PFSK-1 (cell line): ENCODE results near the gene FAM228A.

Source experiments
- FOXP2 ChIP-seq: optimal IDR thresholded peaks from 2 replicates; pipeline ENCODE3; 2011; ENCODE audit warnings: borderline replicate concordance, control low read depth, inconsistent platforms; ENCODE audit not compliant: insufficient read depth; ENCODE audit errors: extremely low read length, extremely low read depth
- SIN3A ChIP-seq: IDR thresholded peaks from 2 replicates; pipeline ENCODE4 v1.6.1; 2012; ENCODE audit warnings: mild to moderate bottlenecking, low read length, moderate library complexity, borderline replicate concordance; ENCODE audit not compliant: insufficient read depth
- TAF1 ChIP-seq: IDR thresholded peaks from 2 replicates; pipeline ENCODE4 v1.6.1; 2012; ENCODE audit warnings: low read length, control low read depth, borderline replicate concordance; ENCODE audit not compliant: insufficient read depth

DNA sequence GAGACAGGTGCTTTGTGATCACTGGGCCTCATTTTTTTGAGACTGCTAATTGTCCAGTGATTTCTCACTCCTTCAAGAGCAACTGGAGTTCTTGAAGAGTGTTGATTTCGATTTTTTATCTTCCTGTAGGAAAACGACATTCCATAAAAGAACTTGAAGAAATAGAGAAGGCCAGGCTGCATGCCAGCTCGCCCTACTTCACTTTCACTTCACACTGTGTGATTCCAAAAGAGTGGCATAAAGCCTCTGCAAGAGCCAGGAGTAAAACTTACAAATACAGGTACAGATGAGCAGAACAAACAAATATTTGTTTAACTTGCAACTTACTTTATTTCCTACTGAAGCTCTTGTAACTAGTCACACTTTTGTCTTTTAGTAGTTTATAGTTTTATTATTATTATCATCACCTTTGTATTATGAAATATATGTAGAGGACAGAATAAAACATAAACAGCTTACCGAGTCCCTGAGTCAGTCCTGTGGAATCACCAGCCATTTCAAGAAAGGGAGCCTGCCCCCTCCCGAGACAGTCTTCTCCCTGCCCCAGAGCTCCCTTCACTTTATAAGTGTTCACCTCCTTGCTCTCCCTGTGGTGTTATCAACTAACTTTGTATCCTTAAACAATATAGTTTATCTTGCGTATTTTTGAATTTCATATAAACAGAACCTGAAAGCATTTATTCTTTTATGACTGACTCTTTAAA, 8.7 kb downstream of the FAM228A start:
- TF ChIP-seq TAF1: no peak
- TF ChIP-seq FOXP2: no peak
- no peak for TF ChIP-seq SIN3A
